Right kidney (tissue), 1 donor: ENCODE results near the gene HAT1.

ENCODE experiments used
- DNase-seq: peaks from one replicate; pipeline ENCODE4 v3.0.0-alpha.2; 2016

HAT1 gene

DNA sequence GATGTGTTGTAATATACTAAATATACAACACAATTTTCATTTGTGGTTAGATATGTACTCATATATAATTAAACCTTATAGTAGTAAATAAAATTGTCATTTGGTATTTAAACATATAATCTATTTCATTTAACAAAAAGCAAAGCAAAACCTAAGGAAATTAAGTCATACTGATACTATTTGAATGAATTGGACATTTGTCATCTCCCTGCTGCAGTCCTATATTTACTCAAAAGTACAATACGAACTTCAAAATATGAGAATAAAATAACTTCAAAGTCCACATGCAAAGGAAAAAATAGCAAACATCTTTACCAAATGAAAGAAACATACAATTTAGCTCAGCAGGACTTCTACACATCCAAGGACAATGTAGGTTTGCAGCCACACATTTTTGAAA is 11.8 kb upstream of the HAT1 start:
- no peak for DNase-seq

- no peak for DNase-seq
Observed at GRCh38 chr2:171913517-171913916, 8.7 kb upstream of the HAT1 start.

GRCh38 chr2:171919453-171919852 is 2.8 kb upstream of the HAT1 start:
- no peak for DNase-seq

- no peak for DNase-seq
Observed at GRCh38 chr2:171921970-171922229, 361 bp upstream of the HAT1 start.

DNA sequence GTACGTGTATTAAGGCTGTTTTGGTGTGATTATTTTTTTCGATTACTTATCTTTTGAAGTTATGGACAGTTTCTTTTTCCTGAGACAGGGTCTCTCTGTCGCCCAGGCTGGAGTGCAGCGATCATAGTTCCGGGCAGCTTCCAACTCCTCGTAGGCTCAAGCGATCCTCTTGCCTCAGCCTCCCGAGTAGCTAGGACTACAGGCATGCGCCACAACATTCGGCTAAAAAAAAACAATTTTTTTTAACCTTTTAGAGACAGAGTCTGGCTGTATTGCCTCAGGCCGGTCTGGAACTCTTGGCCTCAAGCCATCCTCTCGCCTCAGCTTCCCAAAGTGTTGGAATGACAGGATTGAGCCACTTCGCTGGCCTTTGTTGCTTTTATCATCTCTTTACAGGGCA is 945 bp downstream of the HAT1 start:
- no peak for DNase-seq

DNA sequence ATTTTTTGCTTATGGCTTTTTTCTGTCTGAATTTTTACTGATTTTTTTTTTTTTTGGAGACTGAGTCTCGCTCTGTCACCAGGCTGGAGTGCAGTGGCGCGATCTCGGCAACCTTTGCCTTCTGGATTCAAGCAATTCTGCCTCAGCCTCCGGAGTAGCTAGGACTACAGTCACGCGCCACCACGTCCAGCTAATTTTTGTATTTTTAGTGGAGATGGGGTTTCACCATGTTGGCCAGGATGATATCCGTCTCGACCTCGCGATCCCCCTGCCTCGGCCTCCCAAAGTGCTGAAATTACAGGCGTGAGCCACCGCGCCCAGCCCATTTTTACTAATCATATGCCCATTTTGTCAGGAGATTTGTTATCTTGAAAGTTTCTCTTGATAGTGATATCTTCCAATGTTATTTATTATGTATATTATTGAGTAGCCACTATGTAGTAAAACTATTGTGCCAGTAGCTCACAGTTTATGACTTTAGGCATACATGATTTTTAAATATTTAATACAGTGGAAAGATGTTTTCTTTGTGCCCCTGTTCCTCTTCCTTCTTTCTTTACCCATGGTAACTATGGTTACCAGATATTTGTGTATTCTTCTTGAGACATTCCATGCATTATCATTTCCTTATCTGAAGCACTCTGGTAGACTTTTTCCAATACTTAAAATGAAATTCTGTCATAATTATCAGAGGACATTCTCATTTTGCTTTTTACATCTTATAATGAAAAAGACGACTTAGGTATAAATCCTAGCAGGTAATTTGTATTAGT is 2.1 kb downstream of the HAT1 start:
- no peak for DNase-seq

GRCh38 chr2:171930385-171930784 is 8.1 kb downstream of the HAT1 start:
- DNase-seq: no peak

DNA sequence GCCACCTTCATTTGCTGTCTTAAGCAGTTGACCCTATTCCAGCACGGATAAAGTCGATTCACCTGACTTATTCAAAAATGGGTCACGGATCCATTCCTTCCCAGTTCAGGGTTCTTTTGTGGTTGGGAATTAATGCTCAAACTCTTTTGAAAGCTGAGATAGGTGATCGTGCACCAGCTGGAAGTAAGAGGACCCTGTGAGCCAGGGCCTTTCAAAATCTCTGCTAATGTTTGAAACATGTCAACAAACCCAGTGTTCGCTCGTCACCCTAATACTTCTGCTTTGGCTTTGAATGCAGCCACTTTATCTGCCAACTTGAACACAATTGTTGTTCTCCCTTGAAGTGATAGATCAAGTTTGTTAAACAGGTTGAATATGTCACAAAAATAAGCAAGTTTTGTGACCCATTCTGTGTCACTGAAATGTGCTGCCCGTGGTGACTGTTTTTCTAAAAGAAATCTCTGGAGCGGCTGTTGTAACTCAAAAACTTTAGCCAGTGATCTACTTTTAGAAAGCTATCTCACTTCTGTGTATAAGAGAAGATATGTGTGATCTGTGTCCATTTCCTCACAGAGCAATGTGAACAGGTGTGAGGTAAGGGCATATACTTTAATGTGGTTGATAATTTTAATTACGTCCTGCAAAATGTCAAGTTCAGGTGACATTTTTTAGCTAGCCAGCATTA is 16.9 kb downstream of the HAT1 start:
- no peak for DNase-seq

DNA sequence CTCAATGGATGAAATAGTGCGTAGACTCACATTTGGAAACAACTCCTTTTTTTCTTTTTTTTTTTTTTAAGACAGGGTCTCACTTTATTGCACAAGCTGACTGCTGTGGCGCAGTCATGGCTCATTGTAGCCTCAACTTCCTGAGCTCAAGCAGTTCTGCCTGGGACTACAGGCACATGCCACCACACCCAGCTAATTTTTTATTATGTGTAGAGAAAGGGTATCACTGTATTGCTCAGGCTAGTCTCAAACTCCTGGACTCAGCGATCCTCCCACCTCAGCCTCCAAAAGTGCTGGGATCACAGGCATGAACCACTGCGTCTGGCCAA is 17.4 kb downstream of the HAT1 start:
- DNase-seq: no peak

DNA sequence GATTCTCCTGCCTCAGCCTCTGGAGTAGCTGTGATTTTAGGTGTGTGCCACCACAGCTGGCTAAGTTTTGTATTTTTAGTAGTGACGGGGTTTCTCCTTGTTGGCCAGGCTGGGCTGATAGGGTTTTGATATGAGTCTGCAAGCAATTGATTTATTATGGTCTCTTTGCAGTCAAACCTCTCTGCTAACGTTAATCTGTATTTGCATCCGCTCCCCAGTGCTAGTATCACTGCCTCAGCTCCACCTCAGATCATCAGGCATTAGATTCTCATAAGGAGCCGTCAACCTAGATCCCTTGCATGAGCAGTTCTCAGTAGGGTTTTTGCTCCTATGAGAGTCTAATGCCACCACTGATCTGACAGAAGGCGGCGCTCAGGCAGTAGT is 19.0 kb downstream of the HAT1 start:
- DNase-seq: no peak

GRCh38 chr2:171943869-171944268 is 21.6 kb downstream of the HAT1 start:
- DNase-seq: no peak

GRCh38 chr2:171952276-171952675 is 30.0 kb downstream of the HAT1 start:
- DNase-seq: no peak

DNA sequence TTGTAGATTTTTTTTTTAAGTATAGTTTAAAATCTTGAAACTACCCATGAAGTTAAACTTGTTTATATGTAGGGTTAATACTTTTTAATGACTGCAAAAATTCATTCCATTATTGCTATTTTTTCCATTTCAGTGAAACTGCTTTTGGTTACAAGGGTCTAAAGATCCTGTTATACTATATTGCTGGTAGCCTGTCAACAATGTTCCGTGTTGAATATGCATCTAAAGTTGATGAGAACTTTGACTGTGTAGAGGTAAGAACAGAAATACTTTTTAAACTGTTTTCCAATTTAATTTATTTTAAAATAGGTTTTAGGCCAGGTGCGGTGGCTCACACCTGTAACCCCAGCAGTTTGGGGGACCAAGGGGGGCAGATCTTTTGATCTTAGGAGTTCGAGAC is 30.5 kb downstream of the HAT1 start:
- no peak for DNase-seq

DNA sequence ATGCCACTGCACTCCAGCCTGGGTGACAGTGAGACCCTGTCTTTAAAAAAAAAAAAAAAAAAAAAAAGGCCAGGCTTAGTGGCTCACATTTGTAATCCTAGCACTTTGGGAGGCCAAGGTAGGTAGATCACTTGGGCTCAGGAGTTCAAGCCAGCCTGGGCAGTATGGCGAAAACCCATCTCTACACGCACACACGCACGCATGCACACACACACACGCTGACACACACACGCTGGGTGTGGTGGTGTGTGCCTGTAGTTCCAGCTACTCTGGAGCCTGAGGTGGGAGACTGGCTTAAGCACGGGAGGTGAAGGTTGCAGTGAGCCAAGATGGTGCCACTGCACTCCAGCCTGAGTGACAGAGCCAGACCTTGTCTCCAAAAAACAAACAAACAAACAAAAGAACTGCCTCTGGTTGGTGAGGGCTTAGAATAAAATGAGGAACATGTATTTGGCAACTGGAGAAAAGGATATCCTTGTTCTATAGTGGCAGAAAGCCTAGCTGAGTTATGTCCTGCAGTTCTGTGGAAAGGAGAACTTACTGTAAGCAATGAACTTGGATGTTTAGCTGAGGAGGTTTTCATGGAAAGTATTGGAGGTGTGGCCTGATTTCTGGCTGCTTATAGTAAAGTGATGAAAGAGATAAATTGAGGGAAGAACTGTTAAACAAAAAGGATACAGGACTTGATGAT is 34.0 kb downstream of the HAT1 start:
- DNase-seq: no peak

DNA sequence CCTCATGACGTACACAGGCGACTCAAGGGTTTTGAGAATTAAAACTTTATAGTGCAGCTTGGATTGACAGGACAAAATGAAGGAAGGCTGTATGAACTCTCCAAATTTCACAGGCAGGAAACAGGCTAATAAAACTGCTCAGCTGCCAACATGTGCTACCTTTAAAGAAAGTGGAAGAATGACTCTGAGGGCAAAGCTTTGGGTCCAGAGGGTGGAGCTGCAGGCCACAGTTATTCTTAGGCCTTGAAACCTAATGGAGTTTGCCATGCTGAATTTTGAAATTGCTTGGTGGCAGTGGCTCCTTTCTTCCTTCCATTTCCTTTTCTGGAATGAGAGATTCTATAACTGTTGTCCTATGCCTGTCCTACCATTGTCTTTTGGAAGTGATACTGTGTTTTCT is 34.8 kb downstream of the HAT1 start:
- DNase-seq: no peak

DNA sequence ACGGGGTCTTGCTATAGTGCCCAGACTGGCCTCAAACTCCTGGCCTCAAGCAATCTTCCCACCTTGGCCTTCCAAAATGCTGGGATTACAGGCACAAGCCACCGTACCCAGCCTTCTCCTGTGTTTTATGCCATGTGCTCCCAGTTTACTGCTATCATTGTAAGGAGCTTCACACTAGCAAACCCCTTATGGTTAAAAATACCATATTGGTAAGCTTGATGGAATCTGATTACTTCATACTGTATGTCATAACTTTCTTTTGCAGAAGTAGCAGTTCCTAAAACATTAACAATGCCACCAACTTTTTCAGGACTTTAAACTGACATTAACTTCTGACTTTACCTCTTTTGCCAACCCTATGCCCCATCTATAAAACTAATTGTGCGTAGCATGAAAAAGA is 36.2 kb downstream of the HAT1 start:
- DNase-seq: no peak

DNA sequence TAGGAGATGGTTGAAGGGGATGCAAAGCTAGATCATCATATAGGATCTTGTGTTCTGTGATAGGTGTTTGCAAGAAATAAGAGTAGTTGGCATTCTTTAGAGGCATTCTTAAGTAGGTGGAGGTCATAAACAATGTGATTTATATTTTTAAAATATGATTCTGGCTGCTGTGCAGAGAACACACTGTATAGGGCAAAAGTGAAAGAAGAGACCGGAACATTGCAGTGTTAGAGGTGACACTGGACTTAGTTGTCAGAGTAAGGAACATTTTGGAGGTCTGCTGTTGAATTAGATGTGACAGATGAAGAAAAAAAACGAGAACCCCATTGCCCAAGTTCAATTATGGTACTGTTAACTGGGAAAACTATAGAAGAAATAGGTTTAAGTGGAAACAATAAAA is 37.7 kb downstream of the HAT1 start:
- no peak for DNase-seq

- no peak for DNase-seq
Observed at GRCh38 chr2:171960570-171960969, 38.3 kb downstream of the HAT1 start.

- DNase-seq: no peak
Observed at GRCh38 chr2:171963198-171963597, 40.9 kb downstream of the HAT1 start.

DNA sequence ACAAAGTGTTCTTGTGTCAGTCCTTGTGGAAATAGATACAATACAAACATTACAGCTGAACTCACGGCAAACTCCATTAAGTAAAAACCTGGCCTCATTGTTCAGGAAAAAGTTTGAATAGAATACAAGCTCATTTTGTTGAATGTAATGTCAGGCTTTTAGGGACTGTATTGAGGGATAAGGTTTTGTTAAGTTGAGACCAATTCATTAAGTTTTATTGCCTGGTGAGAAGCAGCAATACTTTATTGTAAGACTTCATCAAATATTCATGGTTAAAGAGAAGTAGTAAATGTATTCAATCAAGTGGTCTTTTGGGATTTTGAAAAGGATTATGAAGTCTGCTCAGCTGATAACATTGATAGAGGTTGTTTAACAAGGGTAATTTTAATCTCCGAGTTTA is 42.0 kb downstream of the HAT1 start:
- DNase-seq: no peak

DNA sequence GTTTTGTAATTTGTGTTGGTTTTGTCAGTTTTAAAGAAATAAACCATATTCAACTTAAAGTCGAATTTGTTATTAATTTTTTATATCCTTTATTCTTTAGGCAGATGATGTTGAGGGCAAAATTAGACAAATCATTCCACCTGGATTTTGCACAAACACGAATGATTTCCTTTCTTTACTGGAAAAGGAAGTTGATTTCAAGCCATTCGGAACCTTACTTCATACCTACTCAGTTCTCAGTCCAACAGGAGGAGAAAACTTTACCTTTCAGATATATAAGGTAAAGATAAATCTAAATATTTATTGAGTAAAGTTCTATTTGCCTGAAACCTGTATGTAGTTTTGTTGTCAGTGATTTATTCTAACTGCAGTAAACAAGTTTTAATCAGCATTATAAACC is 43.0 kb downstream of the HAT1 start:
- no peak for DNase-seq

DNA sequence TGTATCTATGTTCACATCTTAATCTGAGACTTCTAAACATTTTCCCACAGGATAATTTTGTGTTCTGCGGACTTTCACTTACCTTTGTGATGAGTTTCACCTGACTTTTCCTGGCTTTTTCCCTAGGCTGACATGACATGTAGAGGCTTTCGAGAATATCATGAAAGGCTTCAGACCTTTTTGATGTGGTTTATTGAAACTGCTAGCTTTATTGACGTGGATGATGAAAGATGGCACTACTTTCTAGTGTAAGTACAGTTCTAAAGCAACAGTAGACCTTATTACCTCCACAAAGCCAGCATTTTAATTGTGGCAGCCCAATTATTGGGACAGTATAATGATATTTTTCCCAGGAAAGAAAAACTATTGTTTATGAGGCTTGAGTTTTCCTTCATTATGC is 43.4 kb downstream of the HAT1 start:
- no peak for DNase-seq

GRCh38 chr2:171966235-171966634 is 44.0 kb downstream of the HAT1 start:
- DNase-seq: no peak

DNA sequence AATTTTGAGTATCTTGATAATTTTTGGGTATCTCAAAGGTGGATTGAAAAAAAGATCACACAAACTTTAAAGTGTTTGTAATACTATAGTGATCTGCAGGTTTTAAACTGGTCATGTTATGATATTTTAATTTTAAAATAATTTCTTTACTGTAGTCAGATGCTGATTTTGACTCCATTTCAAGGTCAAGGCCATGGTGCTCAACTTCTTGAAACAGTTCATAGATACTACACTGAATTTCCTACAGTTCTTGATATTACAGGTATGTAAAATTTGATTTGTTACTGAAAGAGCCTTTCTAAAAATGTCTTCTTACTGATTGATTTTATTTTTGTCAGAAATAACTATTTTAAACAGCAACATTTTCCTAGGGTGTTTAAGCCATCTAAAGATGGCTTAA is 44.4 kb downstream of the HAT1 start:
- no peak for DNase-seq
